NCI-H1436 (cell line): ENCODE data around the gene ORC5.

ENCODE experiments used
- DNase-seq: peaks from one replicate; lab custom pipeline; 2025; lab: John Stamatoyannopoulos, UW

ORC5 gene

DNA sequence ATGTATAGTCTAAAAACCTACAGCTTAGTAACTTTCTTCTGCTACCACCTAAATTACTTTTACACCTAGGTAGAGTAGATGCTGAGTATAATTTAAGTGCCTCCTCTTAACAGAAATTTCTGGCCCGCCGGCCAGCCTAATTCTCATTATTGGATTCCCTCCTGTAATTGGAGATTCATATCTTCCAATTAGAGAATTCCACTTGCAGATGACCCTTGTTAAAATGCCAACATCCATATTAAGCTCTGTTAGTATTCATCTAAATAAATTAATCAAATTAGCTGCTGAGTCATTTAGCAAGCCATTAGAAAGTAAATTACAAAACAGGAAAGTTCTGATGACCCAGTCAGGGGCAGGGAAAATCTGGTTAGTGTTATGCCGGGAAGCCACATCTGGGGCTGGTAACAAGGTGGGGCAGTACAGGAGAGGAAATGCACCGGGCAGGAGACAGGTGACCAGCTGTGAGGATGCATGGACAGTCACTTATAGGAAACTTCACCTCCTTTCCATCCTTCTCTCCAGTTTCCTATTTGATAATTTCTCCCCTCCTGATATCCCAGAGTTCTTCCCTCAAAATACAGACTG, 82.8 kb downstream of the ORC5 start:
- DNase-seq = no peak

DNA sequence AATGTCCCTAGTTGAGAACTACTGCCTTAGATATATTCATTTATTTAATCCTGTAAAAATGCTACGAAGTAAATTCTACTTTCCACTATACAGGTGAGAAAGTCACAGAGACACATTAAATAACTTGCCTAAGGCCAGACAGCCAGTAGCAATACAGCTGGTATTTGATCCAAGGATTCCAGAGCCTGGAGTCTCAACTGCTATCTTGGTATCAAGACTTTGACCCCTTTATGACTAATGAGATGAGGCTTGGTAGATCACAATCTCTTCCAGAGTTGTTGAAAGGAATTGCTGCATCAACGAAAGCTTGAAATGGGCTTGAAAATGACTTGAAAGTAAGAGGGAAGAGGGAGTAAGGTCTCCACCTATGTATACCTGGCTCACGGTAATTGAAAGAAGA, 83.3 kb downstream of the ORC5 start:
- no peak for DNase-seq

DNA sequence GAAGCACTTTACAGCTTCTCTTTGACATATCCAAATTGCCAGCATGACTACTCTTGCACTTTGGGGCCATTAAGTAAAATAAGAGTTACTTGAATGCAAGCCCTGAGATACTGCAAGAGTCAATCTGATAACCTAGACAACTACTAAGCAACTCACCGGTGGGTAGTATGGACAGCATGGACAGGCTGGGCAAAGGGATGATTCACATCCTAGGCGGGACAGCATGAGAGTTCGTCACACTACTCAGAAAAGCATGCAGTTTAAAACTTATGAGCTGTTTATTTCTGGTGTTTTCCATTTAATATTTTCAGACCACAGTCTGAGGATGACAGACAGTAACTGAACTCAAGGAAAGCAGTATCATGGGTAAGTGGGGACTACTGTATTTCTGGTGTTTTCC, 84.0 kb downstream of the ORC5 start:
- DNase-seq = no peak

DNA sequence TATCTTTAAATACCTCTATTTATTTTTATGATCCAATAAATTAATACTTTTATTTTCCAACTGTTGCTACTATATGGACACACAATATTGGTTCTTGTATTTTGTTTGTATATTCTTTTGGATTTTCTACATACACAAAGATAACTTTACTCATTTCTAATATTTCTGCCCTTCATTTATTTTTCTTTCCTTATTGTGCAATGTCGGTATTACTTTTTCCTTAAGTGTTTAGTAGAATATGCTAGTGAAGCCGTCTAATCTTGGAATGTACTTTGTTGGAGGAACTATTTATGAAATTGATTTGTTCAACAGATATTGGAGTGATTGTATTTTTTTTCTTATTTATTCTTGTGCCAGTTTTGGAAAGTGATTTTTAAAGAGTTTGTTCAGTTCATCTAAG, 94.0 kb downstream of the ORC5 start:
- no peak for DNase-seq

DNA sequence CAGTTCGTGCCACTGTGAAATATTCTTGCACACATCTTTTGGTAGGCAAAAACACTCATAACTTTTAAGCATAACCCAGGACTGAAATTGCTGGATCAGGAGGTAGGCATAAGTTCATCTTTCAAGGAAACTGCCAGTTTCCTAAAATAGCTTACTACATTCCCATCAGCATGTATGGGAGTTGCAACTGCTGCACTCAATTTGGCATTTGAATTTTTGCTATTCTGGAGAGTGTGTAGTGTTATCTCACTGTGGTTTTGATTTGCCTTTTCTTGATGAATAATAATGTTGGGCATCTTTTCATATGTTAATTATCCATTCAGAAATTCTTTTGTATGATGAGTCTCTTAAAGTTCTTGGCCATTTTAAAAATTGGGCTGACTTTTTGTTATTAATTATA, 95.2 kb downstream of the ORC5 start:
- DNase-seq = no peak

DNA sequence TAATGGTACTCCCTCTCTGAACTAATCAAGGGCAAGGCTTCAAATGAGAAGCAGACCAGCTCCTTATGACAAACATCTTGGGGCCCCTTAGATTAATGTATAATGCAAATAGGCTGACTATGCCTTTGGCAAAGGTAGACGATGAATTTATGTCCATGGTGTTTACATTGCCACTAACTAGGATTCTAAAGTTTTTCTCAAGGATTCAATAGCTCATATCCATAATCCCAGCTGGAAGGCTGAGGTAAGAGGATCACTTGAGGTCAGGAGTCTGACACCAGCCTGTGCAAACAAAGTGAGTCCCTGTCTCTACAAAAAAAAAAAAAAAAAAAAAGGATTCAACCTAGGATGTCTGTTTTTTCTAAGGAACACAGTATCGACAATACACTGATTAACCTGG, 96.5 kb downstream of the ORC5 start:
- DNase-seq = no peak

DNA sequence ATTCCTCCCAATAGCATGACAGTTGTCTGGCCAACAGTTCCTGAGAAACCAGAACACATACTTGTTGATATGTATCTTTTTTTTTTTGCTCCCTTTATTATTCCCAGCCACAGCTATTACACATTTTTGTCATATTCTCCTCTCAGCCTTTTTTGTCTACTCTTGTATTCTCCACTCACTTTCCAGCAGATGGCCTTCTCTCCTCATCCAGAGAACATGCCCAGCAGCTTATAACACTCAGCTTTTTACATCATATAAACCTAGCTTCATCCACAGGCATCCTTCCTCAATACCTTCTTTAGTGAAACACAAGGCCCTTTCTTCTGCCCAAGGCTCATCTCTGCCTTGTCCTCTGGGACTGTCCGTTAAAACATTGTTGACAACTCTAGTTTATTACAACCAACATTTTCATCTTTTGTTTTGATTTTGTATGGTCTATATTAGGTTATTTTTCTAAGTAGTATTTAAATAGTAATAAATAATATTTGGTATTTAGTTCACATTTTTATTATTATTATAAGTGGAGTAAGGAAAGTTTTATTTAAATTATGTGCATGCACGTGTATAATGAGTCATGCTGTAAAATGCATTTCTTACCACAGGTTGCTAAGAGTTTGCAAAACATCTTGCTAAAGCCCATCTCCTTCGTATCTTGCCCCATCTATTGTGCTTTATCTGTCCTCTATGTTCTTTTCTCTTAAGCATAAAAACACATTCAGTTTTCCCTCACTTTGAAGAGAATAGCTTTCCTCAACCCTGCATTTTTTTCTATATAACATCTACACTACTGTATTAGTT, 101.5 kb downstream of the ORC5 start:
- DNase-seq = no peak

DNA sequence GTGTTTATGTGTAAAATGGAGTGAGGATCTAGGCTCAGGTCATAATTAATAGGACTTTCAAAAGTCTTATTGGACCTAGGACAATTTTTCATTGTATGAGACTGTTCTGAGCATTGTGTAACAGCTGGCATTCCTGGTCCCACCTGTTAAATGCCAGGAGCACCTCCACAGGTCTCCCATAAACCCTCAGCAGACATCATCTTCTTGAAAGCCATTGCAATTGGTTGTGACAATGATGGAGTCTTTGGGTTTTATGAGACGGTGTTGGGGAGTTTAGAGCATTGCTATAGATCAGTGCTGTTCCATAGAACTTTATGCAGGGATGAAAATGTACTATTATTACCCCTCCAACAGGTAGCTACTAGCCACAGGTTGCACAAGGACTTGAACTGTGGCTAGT, 108.9 kb downstream of the ORC5 start:
- DNase-seq = no peak

DNA sequence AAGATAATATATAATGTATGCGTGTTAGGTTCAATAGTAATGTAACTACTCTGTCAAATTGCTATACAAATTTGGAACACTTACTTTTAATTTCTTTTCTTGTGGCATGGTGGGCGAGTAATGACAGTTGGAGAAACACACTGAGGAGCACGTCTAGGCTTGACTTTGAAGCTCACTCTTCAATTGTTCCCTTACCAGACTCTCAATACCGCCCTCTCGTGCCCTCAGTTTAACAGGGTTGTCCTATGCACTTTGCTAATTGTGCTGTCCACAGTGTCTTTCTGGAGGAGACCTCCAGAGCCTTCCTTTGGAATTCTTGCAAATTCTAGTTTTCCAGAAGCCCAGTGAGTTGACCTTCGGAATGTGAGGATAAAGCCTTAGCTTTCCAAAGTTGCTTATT, 111.1 kb downstream of the ORC5 start:
- DNase-seq = no peak

DNA sequence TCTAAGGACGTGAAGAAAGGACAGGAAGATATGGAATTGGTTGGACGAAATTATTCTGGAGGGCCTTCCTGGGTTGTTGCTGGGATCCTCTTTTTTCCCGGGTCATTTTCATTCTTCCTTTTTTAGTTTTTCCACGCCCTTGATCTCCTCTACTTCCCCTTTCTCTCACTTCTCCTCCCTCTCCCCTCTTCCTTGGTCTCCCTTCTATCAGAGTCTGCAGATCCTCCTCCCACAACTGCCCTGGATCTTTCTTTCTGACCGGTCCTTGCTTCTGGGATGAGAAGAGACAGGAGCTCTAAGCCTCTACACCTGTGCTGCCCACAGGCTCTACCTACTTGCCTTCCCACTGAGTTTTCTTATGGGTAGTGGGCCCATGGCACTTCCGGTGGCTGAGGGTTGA, 114.7 kb downstream of the ORC5 start:
- DNase-seq = no peak

DNA sequence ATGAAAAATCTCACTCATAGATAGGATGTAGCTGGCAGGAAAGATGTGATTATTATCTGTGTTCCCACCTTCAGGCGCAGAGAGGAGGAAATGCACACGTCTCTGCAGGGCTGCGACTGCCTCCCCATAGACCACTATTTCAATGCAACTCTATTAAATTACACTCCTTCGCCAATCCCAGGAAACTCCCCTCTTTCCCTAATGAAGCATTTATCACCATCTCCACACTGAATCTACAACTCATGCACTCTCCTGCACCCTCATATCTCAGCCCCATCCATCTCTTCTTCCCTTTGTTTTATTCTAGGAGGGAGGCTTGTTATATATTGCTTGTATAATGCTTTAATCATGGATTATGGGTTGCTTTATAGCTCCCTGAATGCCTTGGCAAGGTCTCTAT, 116.6 kb downstream of the ORC5 start:
- DNase-seq = no peak

DNA sequence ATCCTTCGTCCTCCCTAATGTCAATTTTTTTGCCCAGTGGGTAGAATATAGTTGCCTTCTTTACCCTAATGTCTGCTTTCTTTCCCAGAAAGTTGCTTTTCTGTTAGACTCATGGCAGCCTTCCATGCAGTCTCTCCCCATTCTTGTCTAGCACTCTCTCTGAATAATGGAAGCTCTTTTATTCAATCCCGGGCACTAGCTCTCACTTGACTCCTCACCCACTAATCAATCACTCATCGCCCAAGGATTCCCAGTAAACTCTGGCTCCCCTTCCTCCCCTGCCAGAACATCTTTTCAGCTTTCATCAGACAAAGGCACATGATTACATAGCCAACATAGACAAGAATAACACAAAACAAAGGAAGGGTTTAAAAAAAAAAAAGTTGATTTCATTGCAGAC, 118.2 kb downstream of the ORC5 start:
- DNase-seq = no peak

DNA sequence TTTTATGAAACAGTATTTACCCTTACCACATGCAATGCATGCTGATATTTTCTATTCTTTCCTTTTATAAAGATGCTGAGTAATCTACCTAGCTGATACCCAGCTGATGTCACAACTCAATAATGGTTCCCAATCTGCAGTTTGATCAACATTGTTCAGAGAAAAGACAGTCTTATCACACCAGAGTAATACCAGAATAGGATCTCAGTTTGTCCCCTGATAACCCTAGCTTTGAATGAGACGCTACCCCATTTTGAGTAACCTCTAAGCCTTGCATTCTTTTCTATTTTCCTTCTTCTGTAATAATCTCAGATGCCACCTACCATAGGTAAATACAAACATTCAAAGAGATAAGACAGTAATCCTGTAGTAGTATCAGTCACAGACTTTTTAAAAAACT, 118.8 kb downstream of the ORC5 start:
- no peak for DNase-seq
